ENCODE results near the gene SLC25A18. TPM values are rescaled to one million over a fixed set of nuclear protein-coding genes. Genes with fewer than 3 reads are reported as not detected.

The SLC25A18 gene
- total RNA-seq, 4 donors from 2014 or later: 0.93 to 5.3 (median 1.5) TPM

- WGBS, 2 donors (ENCODE audit: low coverage in 1 of 2): 87 to 92% methylated on average over 10 of the region's 10 CpGs
- H3K4me1 ChIP-seq: no peaks in the 10 kb centered on the region
- TF ChIP-seq POLR2A (IDR thresholded peaks at IDR 0.05) (no peak), EP300 (IDR thresholded peaks at IDR 0.05) (no peak), POLR2AphosphoS5 (IDR thresholded peaks at IDR 0.05) (no peak)
- TF ChIP-seq, protein P1, sequence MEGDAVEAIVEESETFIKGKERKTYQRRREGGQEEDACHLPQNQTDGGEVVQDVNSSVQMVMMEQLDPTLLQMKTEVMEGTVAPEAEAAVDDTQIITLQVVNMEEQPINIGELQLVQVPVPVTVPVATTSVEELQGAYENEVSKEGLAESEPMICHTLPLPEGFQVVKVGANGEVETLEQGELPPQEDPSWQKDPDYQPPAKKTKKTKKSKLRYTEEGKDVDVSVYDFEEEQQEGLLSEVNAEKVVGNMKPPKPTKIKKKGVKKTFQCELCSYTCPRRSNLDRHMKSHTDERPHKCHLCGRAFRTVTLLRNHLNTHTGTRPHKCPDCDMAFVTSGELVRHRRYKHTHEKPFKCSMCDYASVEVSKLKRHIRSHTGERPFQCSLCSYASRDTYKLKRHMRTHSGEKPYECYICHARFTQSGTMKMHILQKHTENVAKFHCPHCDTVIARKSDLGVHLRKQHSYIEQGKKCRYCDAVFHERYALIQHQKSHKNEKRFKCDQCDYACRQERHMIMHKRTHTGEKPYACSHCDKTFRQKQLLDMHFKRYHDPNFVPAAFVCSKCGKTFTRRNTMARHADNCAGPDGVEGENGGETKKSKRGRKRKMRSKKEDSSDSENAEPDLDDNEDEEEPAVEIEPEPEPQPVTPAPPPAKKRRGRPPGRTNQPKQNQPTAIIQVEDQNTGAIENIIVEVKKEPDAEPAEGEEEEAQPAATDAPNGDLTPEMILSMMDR (IDR thresholded peaks at IDR 0.05): no peak
- H3K9me3 ChIP-seq: no peaks in the 10 kb centered on the region
- H3K27me3 ChIP-seq: no peaks in the 10 kb centered on the region
- ATAC-seq: no peak
- H3K4me3 ChIP-seq: no peak overlapping the region
- H3K36me3 ChIP-seq: no peaks in the 10 kb centered on the region
- H3K27ac ChIP-seq: no peak overlapping the region
Observed at GRCh38 chr22:17523925-17524324, 39.4 kb upstream of the SLC25A18 start.

- H3K4me1 ChIP-seq: peaks cover 0 to 12% (median 0%) of the 10 kb centered on the region in 3 donors
- H3K27me3 ChIP-seq: no peaks in the 10 kb centered on the region
- 60 to 65% methylated on average over 4 of the region's 5 CpGs for WGBS, 2 donors (ENCODE audit: low coverage in 1 of 2)
- no peak overlapping the region for H3K4me3 ChIP-seq
- peaks cover 0 to 4% of the 10 kb centered on the region in 2 donors for H3K36me3 ChIP-seq
- H3K9me3 ChIP-seq: no peaks in the 10 kb centered on the region
- H3K27ac ChIP-seq: peak overlapping the region in 3 of 4 donors; percentile 29 to 35 (median 29)
- ATAC-seq: peak; percentile 48
- TF ChIP-seq, protein P1 (IDR thresholded peaks at IDR 0.05): no peak
- peak; percentile 71 for TF ChIP-seq POLR2AphosphoS5 (IDR thresholded peaks at IDR 0.05)
Observed at GRCh38 chr22:17536269-17536668, 27.0 kb upstream of the SLC25A18 start.

DNA sequence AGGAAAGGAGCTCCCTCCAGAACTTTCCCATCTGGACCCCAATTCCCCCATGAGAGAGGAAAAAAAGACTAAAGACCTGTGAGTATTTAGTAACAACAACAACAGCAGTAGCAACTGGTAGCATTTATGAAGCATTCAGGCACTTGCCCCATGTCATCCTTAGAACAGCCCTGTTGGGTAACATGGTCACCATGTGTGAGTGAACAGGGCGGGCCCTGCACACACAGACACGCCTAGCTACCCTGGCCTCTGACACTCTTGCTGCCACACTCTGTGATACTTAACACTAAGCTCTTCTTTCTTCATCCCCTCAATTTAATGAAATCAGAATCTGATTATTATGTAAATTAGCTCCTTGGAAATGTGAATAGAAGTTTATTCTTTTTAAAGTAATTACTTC is 26.1 kb upstream of the SLC25A18 start:
- Histone ChIP-seq H3K4me1 (peaks cover 0 to 12% (median 0%) of the 10 kb centered on the region in 3 donors), H3K4me3 (no peak overlapping the region), H3K9me3 (no peaks in the 10 kb centered on the region), H3K27ac (peak overlapping the region in 2 of 4 donors; percentile 29 to 35), H3K27me3 (no peaks in the 10 kb centered on the region), H3K36me3 (peaks cover 0 to 11% of the 10 kb centered on the region in 2 donors)
- ATAC-seq: no peak
- TF ChIP-seq POLR2A (IDR thresholded peaks at IDR 0.05) (no peak), EP300 (IDR thresholded peaks at IDR 0.05) (no peak), POLR2AphosphoS5 (IDR thresholded peaks at IDR 0.05) (no peak)
- TF ChIP-seq, protein P1 (IDR thresholded peaks at IDR 0.05): no peak
- whole genome bisulfite sequencing, 2 donors (ENCODE audit: low coverage in 1 of 2): 86 to 100% methylated on average over 2 of the region's 2 CpGs

- WGBS, 2 donors (ENCODE audit: low coverage in 1 of 2): 80 to 92% methylated on average over 1 to 2 of the region's 15 CpGs
Observed at GRCh38 chr22:17540481-17540880, 22.8 kb upstream of the SLC25A18 start.

GRCh38 chr22:17541476-17541875 is 21.8 kb upstream of the SLC25A18 start:
- ATAC-seq: no peak
- Histone ChIP-seq H3K27ac (no peak overlapping the region), H3K4me3 (no peak overlapping the region), H3K36me3 (peaks cover 0 to 26% of the 10 kb centered on the region in 2 donors), H3K9me3 (no peaks in the 10 kb centered on the region), H3K4me1 (peaks cover 0 to 6% (median 0%) of the 10 kb centered on the region in 3 donors), H3K27me3 (no peaks in the 10 kb centered on the region)
- no peak for TF ChIP-seq POLR2A (IDR thresholded peaks at IDR 0.05)
- no peak for TF ChIP-seq EP300 (IDR thresholded peaks at IDR 0.05)
- no peak for TF ChIP-seq POLR2AphosphoS5 (IDR thresholded peaks at IDR 0.05)
- TF ChIP-seq, protein P1 (IDR thresholded peaks at IDR 0.05): no peak
- 69 to 85% methylated on average over 7 of the region's 7 CpGs for WGBS, 2 donors (ENCODE audit: low coverage in 1 of 2)

More at GRCh38 chr22:17540481-17540880, 22.8 kb upstream of the SLC25A18 start:
- no peak for ATAC-seq
- no peak overlapping the region for H3K27ac ChIP-seq
- TF ChIP-seq POLR2A (IDR thresholded peaks at IDR 0.05): no peak
- no peak for TF ChIP-seq EP300 (IDR thresholded peaks at IDR 0.05)
- TF ChIP-seq, protein P1 (IDR thresholded peaks at IDR 0.05): no peak
- TF ChIP-seq POLR2AphosphoS5 (IDR thresholded peaks at IDR 0.05): no peak
- no peak overlapping the region for H3K4me3 ChIP-seq
- H3K36me3 ChIP-seq: peaks cover 0 to 26% of the 10 kb centered on the region in 2 donors
- H3K27me3 ChIP-seq: no peaks in the 10 kb centered on the region
- H3K4me1 ChIP-seq: peaks cover 0 to 12% (median 0%) of the 10 kb centered on the region in 3 donors
- H3K9me3 ChIP-seq: no peaks in the 10 kb centered on the region
